GM18909 (cell line): Measurements from ENCODE around the gene L2HGDH.
"Not testable (repeated sequence)": the region's sequence is repeated elsewhere in the genome, so short reads cannot be mapped to it uniquely, and the experiment has no call there.

Experiments used
- ATAC-seq: cut with Tn5 transposase; IDR thresholded peaks from one replicate; pipeline ENCODE4 v1.9.1; 2021; ENCODE audit warnings: mild to moderate bottlenecking; ENCODE audit not compliant: unreplicated experiment, poor library complexity

The L2HGDH gene

GRCh38 chr14:50340045-50340444, 28.0 kb upstream of the L2HGDH start:
- ATAC-seq = no peak

GRCh38 chr14:50339178-50339804, 27.3 kb upstream of the L2HGDH start:
- no peak for ATAC-seq

GRCh38 chr14:50338587-50338986, 26.6 kb upstream of the L2HGDH start:
- no peak for ATAC-seq

- no peak for ATAC-seq
Observed at GRCh38 chr14:50335989-50336824, 24.2 kb upstream of the L2HGDH start.

GRCh38 chr14:50335389-50335788, 23.4 kb upstream of the L2HGDH start:
- ATAC-seq = no peak

- ATAC-seq = no peak
Observed at GRCh38 chr14:50334211-50334610, 22.2 kb upstream of the L2HGDH start.

GRCh38 chr14:50333014-50333509, 21.0 kb upstream of the L2HGDH start:
- ATAC-seq = no peak

- ATAC-seq = no peak
Observed at GRCh38 chr14:50331596-50331995, 19.6 kb upstream of the L2HGDH start.

GRCh38 chr14:50321009-50321660, 9.1 kb upstream of the L2HGDH start:
- ATAC-seq = peak; percentile 97

GRCh38 chr14:50320283-50320682, 8.3 kb upstream of the L2HGDH start:
- ATAC-seq = peak; percentile 28

GRCh38 chr14:50319721-50320120, 7.7 kb upstream of the L2HGDH start:
- no peak for ATAC-seq

GRCh38 chr14:50319293-50319692, 7.3 kb upstream of the L2HGDH start:
- ATAC-seq = no peak

GRCh38 chr14:50318031-50318626, 6.1 kb upstream of the L2HGDH start:
- ATAC-seq = no peak

GRCh38 chr14:50314098-50314497, 2.1 kb upstream of the L2HGDH start:
- not testable (repeated sequence) for ATAC-seq

- peak; percentile 20 for ATAC-seq
Observed at GRCh38 chr14:50312734-50313054, 665 bp upstream of the L2HGDH start.

GRCh38 chr14:50311337-50311971, 575 bp downstream of the L2HGDH start:
- ATAC-seq = no peak

GRCh38 chr14:50310445-50310844, 1.6 kb downstream of the L2HGDH start:
- no peak for ATAC-seq

GRCh38 chr14:50308363-50308915, 3.6 kb downstream of the L2HGDH start:
- ATAC-seq = no peak

GRCh38 chr14:50303744-50304471, 8.1 kb downstream of the L2HGDH start:
- no peak for ATAC-seq
